HEK293 (cell line): ENCODE results near the gene IGSF9B.

Experiments used
- CTCF ChIA-PET: fragments of 350-600 bp; formaldehyde crosslinking; extraction: SDS; loops from one replicate; lab custom pipeline; 2021; ENCODE audit warnings: antibody characterized with exemption; lab: Yijun Ruan, JAX
- POLR2A ChIA-PET: fragments of 300-600 bp; formaldehyde crosslinking; extraction: SDS; loops from one replicate; lab custom pipeline; 2020; ENCODE audit warnings: antibody characterized with exemption, inconsistent platforms; lab: Yijun Ruan, JAX
- H3K27ac ChIP-seq: fragments of 200-500 bp; sonication (Bioruptor generic); 2 replicates; pipeline ENCODE4 v1.5.1; 2014; ENCODE audit warnings: low read depth, low read length, control low read depth, inconsistent platforms; ENCODE audit errors: extremely low read depth
- H3K36me3 ChIP-seq, 2 experiments: fragments of 200-500 bp in 1 of 2; sonication (Bioruptor generic) in 1 of 2; 1 replicate in 1 of 2; 2 replicates in 1 of 2; pipeline ENCODE4 v1.5.1; 2014 to 2017; ENCODE audit warnings: inconsistent platforms in 2 of 2, low read length in 2 of 2; ENCODE audit not compliant: control insufficient read depth in 2 of 2, insufficient read depth in 1 of 2
- H3K4me1 ChIP-seq: fragments of 200-500 bp; sonication (Bioruptor generic); 2 replicates; pipeline ENCODE4 v1.5.1; 2014; ENCODE audit warnings: mild to moderate bottlenecking, low read length, inconsistent platforms; ENCODE audit not compliant: control insufficient read depth, insufficient read depth
- H3K4me3 ChIP-seq: 2 replicates; pipeline ENCODE4 v1.5.1; 2011; ENCODE audit warnings: low read depth, mild to moderate bottlenecking, control low read depth, low read length, moderate library complexity
- H3K9me3 ChIP-seq: fragments of 200-500 bp; sonication (Bioruptor generic); 2 replicates; pipeline ENCODE4 v1.5.1; 2014; ENCODE audit warnings: low read depth, low read length, inconsistent platforms; ENCODE audit not compliant: control insufficient read depth, insufficient read depth
- ATF2 ChIP-seq: fragments of 450-650 bp; formaldehyde crosslinking; IDR thresholded peaks from 2 replicates; pipeline ENCODE4 v1.5.1; 2016; ENCODE audit warnings: missing biosample characterization, missing genetic modification characterization, low read depth
- FEZF1 ChIP-seq: fragments of 450-650 bp; formaldehyde crosslinking; IDR thresholded peaks from 2 replicates; pipeline ENCODE4 v1.5.1; 2016; ENCODE audit warnings: missing biosample characterization, missing genetic modification characterization
- PRDM4 ChIP-seq: fragments of 450-650 bp; formaldehyde crosslinking; IDR thresholded peaks from 2 replicates; pipeline ENCODE4 v1.5.1; 2017; ENCODE audit warnings: missing biosample characterization, missing genetic modification characterization
- REST ChIP-seq: fragments of 450-650 bp; formaldehyde crosslinking; IDR thresholded peaks from 2 replicates; pipeline ENCODE4 v1.5.1; 2016; ENCODE audit warnings: missing biosample characterization, missing genetic modification characterization
- SP7 ChIP-seq: fragments of 450-650 bp; formaldehyde crosslinking; IDR thresholded peaks from 2 replicates; pipeline ENCODE4 v1.5.1; 2016; ENCODE audit warnings: missing biosample characterization, missing genetic modification characterization
- TRIM28 ChIP-seq: IDR thresholded peaks from 2 replicates; pipeline ENCODE4 v1.6.1; 2011; ENCODE audit warnings: low read length, control low read depth, borderline replicate concordance
- ZBTB17 ChIP-seq: fragments of 450-650 bp; formaldehyde crosslinking; IDR thresholded peaks from 2 replicates; pipeline ENCODE4 v1.5.1; 2016; ENCODE audit warnings: missing biosample characterization, missing genetic modification characterization
- ZFHX2 ChIP-seq: fragments of 450-650 bp; formaldehyde crosslinking; conservative IDR thresholded peaks from 2 replicates; pipeline ENCODE4 v1.5.1; 2016; ENCODE audit warnings: missing biosample characterization, missing genetic modification characterization
- ZNF112 ChIP-seq: fragments of 450-650 bp; formaldehyde crosslinking; IDR thresholded peaks from 2 replicates; pipeline ENCODE4 v1.5.0; 2017; ENCODE audit warnings: missing biosample characterization, missing genetic modification characterization
- ZNF16 ChIP-seq: fragments of 450-650 bp; formaldehyde crosslinking; IDR thresholded peaks from 2 replicates; pipeline ENCODE4 v1.5.1; 2016; ENCODE audit warnings: low read depth, missing biosample characterization, missing genetic modification characterization
- ZNF211 ChIP-seq: fragments of 450-650 bp; formaldehyde crosslinking; IDR thresholded peaks from 2 replicates; pipeline ENCODE4 v1.5.1; 2016; ENCODE audit warnings: low read depth, missing biosample characterization, missing genetic modification characterization
- ZNF248 ChIP-seq: fragments of 450-650 bp; formaldehyde crosslinking; IDR thresholded peaks from 2 replicates; pipeline ENCODE4 v1.5.1; 2017; ENCODE audit warnings: missing biosample characterization, missing genetic modification characterization
- ZNF311 ChIP-seq: fragments of 450-650 bp; formaldehyde crosslinking; IDR thresholded peaks from 2 replicates; pipeline ENCODE4 v1.5.1; 2017; ENCODE audit warnings: missing biosample characterization, missing genetic modification characterization, borderline replicate concordance
- ZNF335 ChIP-seq: fragments of 450-650 bp; formaldehyde crosslinking; conservative IDR thresholded peaks from 2 replicates; pipeline ENCODE4 v1.5.1; 2016; ENCODE audit warnings: missing biosample characterization, missing genetic modification characterization
- ZNF416 ChIP-seq: fragments of 450-650 bp; formaldehyde crosslinking; IDR thresholded peaks from 2 replicates; pipeline ENCODE4 v1.5.1; 2016; ENCODE audit warnings: missing biosample characterization, missing genetic modification characterization
- ZNF426 ChIP-seq: fragments of 450-650 bp; formaldehyde crosslinking; IDR thresholded peaks from 2 replicates; pipeline ENCODE4 v1.5.1; 2017; ENCODE audit warnings: missing biosample characterization, missing genetic modification characterization, mild to moderate bottlenecking, inconsistent platforms, moderate library complexity
- ZNF596 ChIP-seq: fragments of 450-650 bp; IDR thresholded peaks from 2 replicates; pipeline ENCODE4 v1.5.0; 2018; ENCODE audit warnings: missing biosample characterization, mild to moderate bottlenecking, missing genetic modification characterization, moderate library complexity
- ZNF654 ChIP-seq: fragments of 450-650 bp; formaldehyde crosslinking; IDR thresholded peaks from 2 replicates; pipeline ENCODE4 v1.5.1; 2016; ENCODE audit warnings: low read depth, missing biosample characterization, missing genetic modification characterization
- ZNF670 ChIP-seq: fragments of 450-650 bp; formaldehyde crosslinking; IDR thresholded peaks from 2 replicates; pipeline ENCODE4 v1.5.1; 2016; ENCODE audit warnings: missing biosample characterization, missing genetic modification characterization, low read depth
- ZNF76 ChIP-seq: fragments of 450-650 bp; formaldehyde crosslinking; IDR thresholded peaks from 2 replicates; pipeline ENCODE4; 2016; ENCODE audit warnings: low read depth, missing biosample characterization, missing genetic modification characterization, borderline replicate concordance
- ZNF776 ChIP-seq: fragments of 450-650 bp; formaldehyde crosslinking; IDR thresholded peaks from 2 replicates; pipeline ENCODE4 v1.5.0; 2017; ENCODE audit warnings: missing biosample characterization, missing genetic modification characterization, borderline replicate concordance
- ZSCAN4 ChIP-seq: fragments of 450-650 bp; formaldehyde crosslinking; IDR thresholded peaks from 2 replicates; pipeline ENCODE4 v1.5.1; 2017; ENCODE audit warnings: missing biosample characterization, missing genetic modification characterization
- TF ChIP-seq, protein P1 (sequence below): fragments of 450-650 bp; formaldehyde crosslinking; IDR thresholded peaks from 2 replicates; pipeline ENCODE4 v1.5.1; 2016; ENCODE audit warnings: missing biosample characterization, missing genetic modification characterization
- TF ChIP-seq, protein P2 (sequence below): fragments of 450-650 bp; formaldehyde crosslinking; IDR thresholded peaks from 2 replicates; pipeline ENCODE4 v1.5.1; 2017; ENCODE audit warnings: missing biosample characterization, missing genetic modification characterization
- TF ChIP-seq, protein P3 (sequence below): IDR thresholded peaks from 2 replicates; pipeline ENCODE4 v1.6.1; 2011; ENCODE audit warnings: mild to moderate bottlenecking, low read depth, low read length, borderline replicate concordance

Gene IGSF9B

GRCh38 chr11:133955945-133956421 lies 785 bp downstream of the IGSF9B start:
- ChIA-PET POLR2A (interaction anchor here (0.9 to 1.2 kb wide), 2 partner anchors 8 to 9 kb away, joined by 3 read pairs; no protein-coding TSS in a partner anchor), CTCF (interaction anchor here (0.7 to 1.1 kb wide), 2 partner anchors 9 to 10 kb away, joined by 3 read pairs; no protein-coding TSS in a partner anchor)
- peaks cover 9% of the 10 kb centered on the region for H3K4me1 ChIP-seq
- no peaks in the 10 kb centered on the region for H3K36me3 ChIP-seq
- H3K4me3 ChIP-seq, result peak overlapping the region; percentile 59
- no peaks in the 10 kb centered on the region for H3K9me3 ChIP-seq
- no peak overlapping the region for H3K27ac ChIP-seq
- TF ChIP-seq, protein P1, sequence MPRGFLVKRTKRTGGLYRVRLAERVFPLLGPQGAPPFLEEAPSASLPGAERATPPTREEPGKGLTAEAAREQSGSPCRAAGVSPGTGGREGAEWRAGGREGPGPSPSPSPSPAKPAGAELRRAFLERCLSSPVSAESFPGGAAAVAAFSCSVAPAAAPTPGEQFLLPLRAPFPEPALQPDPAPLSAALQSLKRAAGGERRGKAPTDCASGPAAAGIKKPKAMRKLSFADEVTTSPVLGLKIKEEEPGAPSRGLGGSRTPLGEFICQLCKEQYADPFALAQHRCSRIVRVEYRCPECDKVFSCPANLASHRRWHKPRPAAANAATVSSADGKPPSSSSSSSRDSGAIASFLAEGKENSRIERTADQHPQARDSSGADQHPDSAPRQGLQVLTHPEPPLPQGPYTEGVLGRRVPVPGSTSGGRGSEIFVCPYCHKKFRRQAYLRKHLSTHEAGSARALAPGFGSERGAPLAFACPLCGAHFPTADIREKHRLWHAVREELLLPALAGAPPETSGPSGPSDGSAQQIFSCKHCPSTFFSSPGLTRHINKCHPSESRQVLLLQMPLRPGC (tag by site-specific recombination), result no peak
- TF ChIP-seq ZBTB17 (tag by site-specific recombination), result no peak
- TF ChIP-seq ZNF16 (tag by site-specific recombination), result no peak
- TF ChIP-seq ZNF426 (tag by site-specific recombination), result no peak
- peak; percentile 57; the same call in 1 of the 2 replicates for TF ChIP-seq ZNF76 (tag by site-specific recombination)
- TF ChIP-seq, protein P2, sequence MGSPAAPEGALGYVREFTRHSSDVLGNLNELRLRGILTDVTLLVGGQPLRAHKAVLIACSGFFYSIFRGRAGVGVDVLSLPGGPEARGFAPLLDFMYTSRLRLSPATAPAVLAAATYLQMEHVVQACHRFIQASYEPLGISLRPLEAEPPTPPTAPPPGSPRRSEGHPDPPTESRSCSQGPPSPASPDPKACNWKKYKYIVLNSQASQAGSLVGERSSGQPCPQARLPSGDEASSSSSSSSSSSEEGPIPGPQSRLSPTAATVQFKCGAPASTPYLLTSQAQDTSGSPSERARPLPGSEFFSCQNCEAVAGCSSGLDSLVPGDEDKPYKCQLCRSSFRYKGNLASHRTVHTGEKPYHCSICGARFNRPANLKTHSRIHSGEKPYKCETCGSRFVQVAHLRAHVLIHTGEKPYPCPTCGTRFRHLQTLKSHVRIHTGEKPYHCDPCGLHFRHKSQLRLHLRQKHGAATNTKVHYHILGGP (tag by site-specific recombination), result no peak
- no peak for TF ChIP-seq ATF2 (tag by site-specific recombination)
- peak; percentile 47; the same call in 1 of the 2 replicates for TF ChIP-seq ZNF335 (tag by site-specific recombination)
- no peak for TF ChIP-seq ZNF211
- no peak for TF ChIP-seq ZNF248 (tag by site-specific recombination)
- TF ChIP-seq PRDM4 (tag by site-specific recombination), result no peak
- TF ChIP-seq, protein P3, sequence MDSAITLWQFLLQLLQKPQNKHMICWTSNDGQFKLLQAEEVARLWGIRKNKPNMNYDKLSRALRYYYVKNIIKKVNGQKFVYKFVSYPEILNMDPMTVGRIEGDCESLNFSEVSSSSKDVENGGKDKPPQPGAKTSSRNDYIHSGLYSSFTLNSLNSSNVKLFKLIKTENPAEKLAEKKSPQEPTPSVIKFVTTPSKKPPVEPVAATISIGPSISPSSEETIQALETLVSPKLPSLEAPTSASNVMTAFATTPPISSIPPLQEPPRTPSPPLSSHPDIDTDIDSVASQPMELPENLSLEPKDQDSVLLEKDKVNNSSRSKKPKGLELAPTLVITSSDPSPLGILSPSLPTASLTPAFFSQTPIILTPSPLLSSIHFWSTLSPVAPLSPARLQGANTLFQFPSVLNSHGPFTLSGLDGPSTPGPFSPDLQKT, result no peak
- TF ChIP-seq ZNF416, result no peak
- TF ChIP-seq ZSCAN4 (tag by site-specific recombination), result no peak
- TF ChIP-seq ZNF596 (tag by site-specific recombination), result no peak
- TF ChIP-seq ZNF654 (tag by site-specific recombination), result no peak
- TF ChIP-seq ZNF776 (tag by site-specific recombination), result no peak
- 0 out of 2 replicates have a peak, but pooled peaks have one; percentile 26 for TF ChIP-seq ZFHX2 (tag by site-specific recombination)
- no peak for TF ChIP-seq ZNF112 (tag by site-specific recombination)
- no peak for TF ChIP-seq ZNF311 (tag by site-specific recombination)
- TF ChIP-seq ZNF670 (tag by site-specific recombination), result no peak
- no peak for TF ChIP-seq REST (tag by site-specific recombination)
- TF ChIP-seq FEZF1, result no peak
- TF ChIP-seq TRIM28, result no peak
- no peak for TF ChIP-seq SP7 (tag by site-specific recombination)
